ENCODE data around the gene TMEM255B. TPM values are rescaled to one million over a fixed set of nuclear protein-coding genes. Genes with fewer than 3 reads are reported as not detected.
"Not testable (repeated sequence)": the region's sequence is repeated elsewhere in the genome, so short reads cannot be mapped to it uniquely, and the experiment has no call there.

TMEM255B gene
- total RNA-seq, 6 donors from 2014 or later: 1.4 to 39.0 (median 13.8) TPM

DNA sequence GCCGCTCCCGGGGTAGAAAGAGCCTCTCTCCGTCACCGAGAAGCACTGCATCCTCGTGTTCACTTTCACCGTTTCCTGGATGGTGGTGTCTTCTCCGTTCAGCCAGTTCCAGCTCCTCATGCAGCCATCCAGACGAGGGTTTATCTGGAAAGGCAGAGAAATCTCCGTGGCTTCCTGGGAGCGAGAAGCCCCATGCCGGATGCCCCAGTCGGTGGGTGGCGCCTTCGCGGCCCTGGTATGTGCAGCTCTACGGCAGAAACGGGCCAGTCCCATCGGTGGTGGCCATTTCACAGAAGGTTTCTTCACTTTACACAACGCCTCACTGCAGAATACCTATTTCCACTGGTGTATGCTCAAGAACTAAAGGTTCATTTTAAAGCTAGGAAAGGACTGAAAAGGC is 68.0 kb downstream of the TMEM255B start:
- 93 to 94% methylated on average over 19 of the region's 19 CpGs for WGBS, 2 donors
- Histone ChIP-seq H3K36me3 (peaks cover 4 to 56% (median 32%) of the 10 kb centered on the region in 4 donors), H3K9me3 (no peaks in the 10 kb centered on the region), H3K27me3 (no peaks in the 10 kb centered on the region), H3K4me3 (no peak overlapping the region), H3K4me1 (peaks cover 0 to 4% (median 3%) of the 10 kb centered on the region in 4 donors), H3K27ac (no peak overlapping the region)
- TF ChIP-seq EP300 (IDR thresholded peaks at IDR 0.05) (no peak), POLR2AphosphoS5 (IDR thresholded peaks at IDR 0.05) (no peak), POLR2A (IDR thresholded peaks at IDR 0.05) (no peak)
- TF ChIP-seq, protein P1, sequence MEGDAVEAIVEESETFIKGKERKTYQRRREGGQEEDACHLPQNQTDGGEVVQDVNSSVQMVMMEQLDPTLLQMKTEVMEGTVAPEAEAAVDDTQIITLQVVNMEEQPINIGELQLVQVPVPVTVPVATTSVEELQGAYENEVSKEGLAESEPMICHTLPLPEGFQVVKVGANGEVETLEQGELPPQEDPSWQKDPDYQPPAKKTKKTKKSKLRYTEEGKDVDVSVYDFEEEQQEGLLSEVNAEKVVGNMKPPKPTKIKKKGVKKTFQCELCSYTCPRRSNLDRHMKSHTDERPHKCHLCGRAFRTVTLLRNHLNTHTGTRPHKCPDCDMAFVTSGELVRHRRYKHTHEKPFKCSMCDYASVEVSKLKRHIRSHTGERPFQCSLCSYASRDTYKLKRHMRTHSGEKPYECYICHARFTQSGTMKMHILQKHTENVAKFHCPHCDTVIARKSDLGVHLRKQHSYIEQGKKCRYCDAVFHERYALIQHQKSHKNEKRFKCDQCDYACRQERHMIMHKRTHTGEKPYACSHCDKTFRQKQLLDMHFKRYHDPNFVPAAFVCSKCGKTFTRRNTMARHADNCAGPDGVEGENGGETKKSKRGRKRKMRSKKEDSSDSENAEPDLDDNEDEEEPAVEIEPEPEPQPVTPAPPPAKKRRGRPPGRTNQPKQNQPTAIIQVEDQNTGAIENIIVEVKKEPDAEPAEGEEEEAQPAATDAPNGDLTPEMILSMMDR (IDR thresholded peaks at IDR 0.05): no peak
- ATAC-seq (ENCODE audit: low FRiP score in 2 of 2) (no peak), DNase-seq (peak in 1 of 2 donors; percentile 61)

DNA sequence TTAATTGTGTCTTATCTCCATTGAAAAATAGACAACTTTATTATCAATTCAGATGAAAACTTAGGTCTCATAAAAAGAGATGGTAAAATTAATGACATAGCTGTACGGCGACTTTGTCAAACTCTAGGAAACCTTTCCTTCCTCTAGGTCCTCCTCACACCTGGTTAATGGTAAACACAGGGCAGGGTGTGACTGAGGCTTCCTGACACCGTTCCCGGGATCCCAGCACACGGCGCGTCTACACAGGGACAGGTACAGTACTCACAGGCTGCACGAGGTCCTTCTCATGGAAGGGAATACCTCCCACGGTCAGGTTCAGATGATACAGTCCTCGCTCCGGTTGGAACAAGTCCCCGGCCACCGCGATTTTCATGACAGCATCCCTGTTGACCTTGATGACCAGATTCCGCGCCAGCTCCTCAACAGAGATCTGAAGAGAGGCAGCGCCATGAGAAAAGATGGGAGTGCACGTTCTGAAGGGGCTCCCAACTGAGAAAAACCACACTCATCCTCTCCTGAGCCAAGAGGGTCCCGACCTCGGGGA is 69.3 kb downstream of the TMEM255B start:
- Histone ChIP-seq H3K36me3 (peaks cover 0 to 57% (median 31%) of the 10 kb centered on the region in 4 donors), H3K4me3 (no peak overlapping the region), H3K27ac (no peak overlapping the region), H3K27me3 (no peaks in the 10 kb centered on the region), H3K9me3 (no peaks in the 10 kb centered on the region), H3K4me1 (no peaks in the 10 kb centered on the region)
- 96 to 97% methylated on average over 20 of the region's 20 CpGs for WGBS, 2 donors
- no peak for DNase-seq
- TF ChIP-seq EP300 (IDR thresholded peaks at IDR 0.05): no peak
- TF ChIP-seq POLR2AphosphoS5 (IDR thresholded peaks at IDR 0.05): no peak
- no peak for TF ChIP-seq POLR2A (IDR thresholded peaks at IDR 0.05)
- TF ChIP-seq, protein P1 (IDR thresholded peaks at IDR 0.05): no peak
- ATAC-seq (ENCODE audit: low FRiP score in 2 of 2): no peak

DNA sequence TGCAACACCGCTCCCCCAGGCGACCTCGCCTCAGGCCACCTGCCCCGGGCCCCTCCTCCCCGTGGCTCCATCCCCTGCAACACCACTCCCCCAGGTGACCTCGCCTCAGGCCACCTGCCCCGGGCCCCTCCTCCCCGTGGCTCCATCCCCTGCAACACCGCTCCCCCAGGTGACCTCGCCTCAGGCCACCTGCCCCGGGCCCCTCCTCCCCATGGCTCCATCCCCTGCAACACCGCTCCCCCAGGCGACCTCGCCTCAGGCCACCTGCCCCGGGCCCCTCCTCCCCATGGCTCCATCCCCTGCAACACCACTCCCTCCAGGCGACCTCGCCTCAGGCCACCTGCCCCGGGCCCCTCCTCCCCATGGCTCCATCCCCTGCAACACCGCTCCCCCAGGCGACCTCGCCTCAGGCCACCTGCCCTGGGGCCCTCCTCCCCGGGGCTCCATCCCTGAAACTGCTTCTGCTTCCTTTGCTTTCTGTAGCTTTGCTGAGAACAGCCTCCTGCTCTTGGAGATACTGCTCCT is 71.5 kb downstream of the TMEM255B start:
- H3K27ac ChIP-seq; H3K4me1 ChIP-seq; H3K9me3 ChIP-seq; H3K4me3 ChIP-seq; ATAC-seq (ENCODE audit: low FRiP score in 2 of 2); H3K27me3 ChIP-seq; DNase-seq: not testable (repeated sequence)
- 88 to 95% methylated on average over 3 to 5 of the region's 22 CpGs for WGBS, 2 donors
- H3K36me3 ChIP-seq: peaks cover 0 to 68% (median 31%) of the 10 kb centered on the region in 4 donors

DNA sequence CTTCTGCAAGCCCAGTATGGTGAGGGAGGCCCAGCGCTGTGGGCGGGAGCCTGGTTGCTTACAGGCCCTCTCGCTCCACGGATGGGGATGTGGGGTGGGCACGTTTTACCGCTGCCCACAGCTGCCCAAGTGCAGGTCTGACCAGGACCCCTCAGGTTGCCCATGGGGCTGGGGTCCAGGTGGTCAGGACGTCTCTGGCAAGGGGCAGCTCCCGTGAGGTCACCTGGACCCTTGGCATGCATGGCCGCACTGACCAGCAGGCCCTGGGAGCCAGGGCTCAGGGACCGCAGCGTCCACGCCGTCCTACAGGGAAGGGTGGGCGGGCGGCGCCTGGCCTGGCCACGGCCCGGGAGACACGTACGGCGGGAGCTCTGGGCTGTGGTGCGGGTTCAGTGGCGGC is 72.0 kb downstream of the TMEM255B start:
- Histone ChIP-seq H3K36me3 (peaks cover 0 to 66% (median 29%) of the 10 kb centered on the region in 4 donors), H3K27ac (no peak overlapping the region), H3K4me1 (no peaks in the 10 kb centered on the region), H3K27me3 (no peaks in the 10 kb centered on the region), H3K9me3 (no peaks in the 10 kb centered on the region), H3K4me3 (no peak overlapping the region)
- ATAC-seq (ENCODE audit: low FRiP score in 2 of 2) (no peak), DNase-seq (peak in 1 of 2 donors; percentile 76)
- WGBS, 2 donors: 95% methylated on average over 6 to 9 of the region's 23 CpGs
- TF ChIP-seq, protein P1 (IDR thresholded peaks at IDR 0.05): no peak
- TF ChIP-seq POLR2AphosphoS5 (IDR thresholded peaks at IDR 0.05) (no peak), EP300 (IDR thresholded peaks at IDR 0.05) (no peak), POLR2A (IDR thresholded peaks at IDR 0.05) (no peak)

DNA sequence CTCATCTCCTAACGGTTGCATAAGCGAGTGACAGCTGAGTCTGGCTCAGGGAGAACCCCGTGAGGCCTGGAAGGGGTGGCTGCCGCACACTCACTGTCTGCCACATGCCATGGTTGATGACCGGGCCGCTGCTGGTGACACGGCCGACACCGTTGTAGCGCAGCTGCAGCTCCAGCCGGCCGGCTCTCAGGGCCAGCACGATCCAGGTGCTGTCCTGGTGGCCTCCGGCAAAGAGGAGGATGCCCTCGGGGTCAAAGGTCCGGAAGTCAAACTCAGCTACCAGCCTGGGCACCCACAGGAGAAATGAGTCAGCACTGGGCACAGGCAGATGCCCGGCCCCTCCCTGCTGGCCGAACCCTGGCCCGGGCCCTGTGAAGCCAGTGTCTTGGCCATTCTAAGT is 73.2 kb downstream of the TMEM255B start:
- Histone ChIP-seq H3K27me3 (no peaks in the 10 kb centered on the region), H3K9me3 (no peaks in the 10 kb centered on the region), H3K36me3 (peaks cover 0 to 55% (median 22%) of the 10 kb centered on the region in 4 donors), H3K27ac (no peak overlapping the region), H3K4me1 (peaks cover 4 to 6% (median 5%) of the 10 kb centered on the region in 4 donors), H3K4me3 (no peak overlapping the region)
- ATAC-seq (ENCODE audit: low FRiP score in 2 of 2) (no peak), DNase-seq (peak in 1 of 2 donors; percentile 76)
- WGBS, 2 donors: 90 to 95% methylated on average over 4 to 9 of the region's 19 CpGs
- TF ChIP-seq POLR2AphosphoS5 (IDR thresholded peaks at IDR 0.05) (no peak), POLR2A (IDR thresholded peaks at IDR 0.05) (no peak), EP300 (IDR thresholded peaks at IDR 0.05) (no peak)
- TF ChIP-seq, protein P1 (IDR thresholded peaks at IDR 0.05): no peak

Data from upper lobe of left lung (tissue), 6 donors.